AG08396 (cell line): ENCODE measurements around the gene TMEM106A.
"Not testable (repeated sequence)": the region's sequence is repeated elsewhere in the genome, so short reads cannot be mapped to it uniquely, and the experiment has no call there.

Experiments used
- DNase-seq: peaks from one replicate; pipeline ENCODE4 v3.0.0; 2012; ENCODE audit warnings: low spot score, mixed read lengths

TMEM106A gene

GRCh38 chr17:43215341-43215740, 3.7 kb downstream of the TMEM106A start:
- DNase-seq: no peak

- DNase-seq: no peak
Observed at GRCh38 chr17:43216369-43216761, 4.7 kb downstream of the TMEM106A start.

GRCh38 chr17:43216762-43217613, 5.3 kb downstream of the TMEM106A start:
- DNase-seq: no peak

DNA sequence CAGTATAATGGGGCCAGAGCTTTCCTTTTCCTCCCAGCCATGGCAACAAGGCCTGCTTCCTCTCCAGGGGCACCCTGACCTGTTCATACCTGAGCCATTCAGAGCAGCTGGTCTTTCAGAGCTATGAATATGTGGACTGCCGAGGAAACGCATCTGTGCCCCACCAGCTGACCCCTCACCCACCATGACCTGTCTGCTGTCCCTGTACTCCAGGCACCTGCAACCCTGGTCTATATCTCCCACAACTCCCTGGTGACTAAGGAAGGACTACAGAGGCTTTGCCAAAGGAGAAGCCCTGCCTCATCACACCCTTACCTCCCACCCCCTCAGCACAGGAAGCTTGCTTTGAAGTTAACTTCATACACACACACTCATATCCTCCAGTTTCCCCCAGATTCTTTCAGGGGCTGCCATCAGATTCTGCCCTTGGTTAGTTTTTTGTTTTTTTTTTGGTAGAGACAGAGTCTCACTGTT, 6.0 kb downstream of the TMEM106A start:
- no peak for DNase-seq

DNA sequence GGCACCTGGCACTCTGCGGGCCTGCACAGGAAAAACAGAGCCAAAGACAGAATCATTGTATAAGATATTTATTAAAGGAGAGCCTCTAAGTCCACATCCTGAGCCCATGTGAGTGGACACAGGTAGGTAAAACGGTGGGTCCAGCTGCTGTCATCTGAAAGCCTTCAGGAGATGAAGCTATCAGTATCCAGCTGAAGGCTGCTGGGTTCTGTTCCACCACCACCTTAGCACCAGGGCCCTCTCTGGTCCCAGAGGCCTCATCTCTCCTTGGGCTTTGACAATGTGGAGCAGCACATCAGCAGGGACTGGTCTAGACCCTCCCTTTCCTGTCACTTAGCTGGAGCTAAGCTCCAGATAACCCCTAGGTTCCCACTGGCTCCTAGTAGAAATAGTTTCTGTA, 7.3 kb downstream of the TMEM106A start:
- DNase-seq: no peak

DNA sequence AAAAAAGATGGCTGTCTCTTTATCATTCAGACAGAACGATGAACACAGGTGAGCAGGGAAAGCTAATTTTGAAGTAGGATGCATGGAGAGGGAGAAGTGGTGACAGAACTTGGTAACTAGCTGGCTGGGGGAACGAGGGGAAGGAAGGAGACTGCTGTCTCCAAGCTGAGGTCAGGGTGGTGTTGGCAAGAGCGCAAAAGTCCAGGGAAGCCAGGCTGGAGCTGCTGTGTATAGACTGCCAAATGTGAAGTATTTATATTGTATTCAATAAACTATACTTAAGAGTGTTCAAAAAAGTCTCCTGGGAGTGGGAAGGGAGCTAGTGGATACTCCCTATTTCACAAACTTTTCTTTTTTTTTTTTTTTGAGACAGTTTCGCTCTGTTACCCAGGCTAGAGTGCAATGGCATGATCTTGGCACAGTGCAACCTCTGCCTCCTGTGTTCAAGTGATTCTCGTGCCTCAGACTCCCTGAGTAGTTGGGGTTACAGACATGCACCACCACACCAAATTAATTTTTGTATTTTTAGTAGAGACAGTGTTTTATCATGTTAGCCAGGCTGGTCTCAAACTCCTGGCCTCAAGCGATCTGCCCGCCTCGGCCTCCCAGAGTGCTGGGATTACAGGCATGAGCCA, 8.2 kb downstream of the TMEM106A start:
- DNase-seq: no peak

GRCh38 chr17:43220511-43221125, 8.9 kb downstream of the TMEM106A start:
- DNase-seq: no peak

- no peak for DNase-seq
Observed at GRCh38 chr17:43224146-43224705, 12.6 kb downstream of the TMEM106A start.

DNA sequence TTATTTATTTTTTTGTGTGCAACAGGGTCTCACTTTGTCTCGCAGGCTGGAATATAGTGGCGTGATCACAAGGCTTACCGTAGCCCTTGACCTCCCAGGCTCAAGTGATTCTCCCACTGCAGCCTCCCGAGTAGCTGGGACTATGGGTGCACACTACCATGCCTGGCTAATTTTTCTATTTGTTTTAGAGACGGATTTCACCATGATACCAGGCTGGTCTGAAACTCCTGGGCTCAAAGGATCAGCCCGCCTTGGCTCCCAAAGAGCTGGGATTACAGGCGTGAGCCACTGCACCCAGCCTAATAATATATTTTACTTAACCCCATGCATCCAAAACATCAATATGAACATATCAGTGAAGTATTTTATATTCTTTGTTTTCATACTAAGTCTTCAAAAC, 14.7 kb downstream of the TMEM106A start:
- DNase-seq: no peak

GRCh38 chr17:43228020-43228782, 16.5 kb downstream of the TMEM106A start, which contains the start of gene CCDC200:
Gene CCDC200 (minus strand): TSS chr17:43228623. CDS start chr17:43228554, 69 bp downstream.
- DNase-seq: not testable (repeated sequence)

- DNase-seq: not testable (repeated sequence)
Observed at GRCh38 chr17:43231205-43232020, 19.7 kb downstream of the TMEM106A start.

DNA sequence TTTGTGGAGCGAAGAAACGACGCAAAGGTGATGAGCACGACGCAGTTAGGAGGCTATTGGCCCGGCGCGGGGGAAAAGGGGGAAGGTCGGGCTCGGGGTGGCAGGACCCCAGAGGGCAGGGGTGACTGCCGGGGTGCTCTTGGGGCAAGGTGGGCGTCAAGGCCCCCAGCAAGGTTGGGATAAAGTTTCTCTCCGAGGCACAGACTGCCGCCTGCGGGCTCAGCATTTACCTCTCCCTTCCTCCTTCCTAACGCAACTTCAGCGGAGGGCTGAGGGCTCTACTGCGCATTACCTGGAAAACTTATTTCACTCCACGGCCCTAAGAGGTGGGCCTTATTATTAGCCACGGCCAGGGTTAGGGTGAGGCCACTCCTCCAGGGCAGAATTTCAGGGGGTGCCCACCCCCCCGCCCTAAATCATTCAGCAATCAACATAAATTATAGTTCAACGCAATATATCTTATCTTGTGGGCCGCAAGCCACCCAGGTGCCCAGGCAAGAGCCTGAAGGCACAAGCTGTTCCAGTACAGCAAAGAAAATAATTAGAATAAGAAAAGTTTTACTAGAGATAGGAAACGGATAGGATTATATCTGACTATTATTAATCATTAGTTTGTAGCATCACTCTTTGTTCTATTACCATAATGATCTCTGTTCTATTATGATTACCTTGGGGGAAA, 20.5 kb downstream of the TMEM106A start:
- not testable (repeated sequence) for DNase-seq

DNA sequence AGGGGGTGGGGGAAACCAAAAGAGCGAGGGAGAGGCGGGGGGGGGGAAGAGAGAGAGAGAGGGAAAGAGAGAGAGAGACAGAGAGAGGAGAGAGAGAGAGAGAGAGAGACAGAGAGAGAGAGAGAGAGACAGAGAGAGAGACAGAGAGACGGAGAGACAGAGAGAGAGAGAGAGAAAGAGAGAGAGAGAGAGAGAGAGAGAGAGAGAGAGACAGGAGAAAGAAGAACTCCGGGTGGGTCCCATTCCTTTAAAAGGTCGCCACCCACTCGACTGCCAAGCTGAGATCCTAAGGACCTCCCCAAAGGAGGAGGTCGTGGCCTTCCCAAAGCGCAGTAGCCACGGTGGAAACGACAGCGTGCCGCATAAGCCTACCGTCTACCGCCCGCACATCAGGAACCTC, 21.6 kb downstream of the TMEM106A start:
- not testable (repeated sequence) for DNase-seq

DNA sequence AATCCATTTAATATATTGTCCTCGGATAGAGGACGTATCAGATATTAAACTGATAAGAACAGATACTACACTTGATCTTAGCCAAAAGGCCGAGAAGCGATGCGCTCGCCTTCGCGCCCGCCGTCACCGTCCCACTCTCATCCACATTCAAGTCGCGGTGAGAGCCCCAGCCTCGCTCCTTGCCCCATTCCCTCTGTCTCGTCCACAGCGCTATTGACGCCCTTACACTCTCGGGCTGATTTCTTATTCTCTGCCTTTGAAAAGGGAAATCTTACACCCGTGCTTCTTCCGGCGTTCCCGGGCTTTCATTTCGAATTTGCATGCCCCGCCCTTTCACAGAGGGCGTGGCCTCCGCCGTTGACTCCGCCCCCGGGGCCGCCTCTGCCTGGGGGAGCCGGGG, 22.2 kb downstream of the TMEM106A start, which contains the start of gene RNU2-1:
TSS of gene RNU2-1 (minus strand) at position 101 of the 400 bp plus-strand sequence.
- DNase-seq: not testable (repeated sequence)

- not testable (repeated sequence) for DNase-seq
Observed at GRCh38 chr17:43239597-43239996, 27.9 kb downstream of the TMEM106A start.

DNA sequence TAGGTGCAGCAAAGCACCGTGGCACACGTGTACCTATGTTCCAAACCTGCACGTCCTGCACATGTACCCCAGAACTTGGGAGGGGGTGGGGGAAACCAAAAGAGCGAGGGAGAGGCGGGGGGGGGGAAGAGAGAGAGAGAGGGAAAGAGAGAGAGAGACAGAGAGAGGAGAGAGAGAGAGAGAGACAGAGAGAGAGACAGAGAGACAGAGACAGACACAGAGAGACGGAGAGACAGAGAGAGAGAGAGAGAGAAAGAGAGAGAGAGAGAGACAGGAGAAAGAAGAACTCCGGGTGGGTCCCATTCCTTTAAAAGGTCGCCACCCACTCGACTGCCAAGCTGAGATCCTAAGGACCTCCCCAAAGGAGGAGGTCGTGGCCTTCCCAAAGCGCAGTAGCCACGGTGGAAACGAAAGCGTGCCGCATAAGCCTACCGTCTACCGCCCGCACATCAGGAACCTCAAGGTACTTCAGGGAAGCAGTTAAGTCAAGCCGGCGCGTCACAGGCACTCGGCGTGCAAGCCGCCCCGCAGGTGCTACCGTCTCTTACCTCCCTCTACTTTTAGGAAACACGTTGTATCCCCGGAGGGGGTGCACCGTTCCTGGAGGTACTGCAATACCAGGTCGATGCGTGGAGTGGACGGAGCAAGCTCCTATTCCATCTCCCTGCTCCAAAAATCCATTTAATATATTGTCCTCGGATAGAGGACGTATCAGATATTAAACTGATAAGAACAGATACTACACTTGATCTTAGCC, 29.1 kb downstream of the TMEM106A start:
- DNase-seq: not testable (repeated sequence)

DNA sequence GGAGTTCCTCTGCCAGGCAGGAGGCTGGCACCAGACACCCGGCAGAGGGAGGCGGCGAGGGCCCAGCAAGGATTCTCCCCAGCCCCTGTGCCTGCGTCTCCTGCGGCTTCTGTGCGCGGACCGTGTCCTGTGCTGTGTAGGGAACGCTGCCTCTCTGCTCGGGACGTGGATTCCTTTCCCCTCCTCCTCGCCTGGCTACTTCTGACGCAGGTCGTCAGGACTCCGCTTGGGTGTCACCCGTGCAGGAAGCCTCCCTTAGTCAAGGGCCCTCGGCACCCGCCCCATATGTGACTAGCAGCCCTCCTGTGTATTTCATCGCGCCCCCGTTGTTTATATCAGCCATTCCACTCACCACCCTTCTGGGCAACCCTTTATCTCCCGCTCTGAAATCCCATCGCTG, 34.8 kb downstream of the TMEM106A start:
- not testable (repeated sequence) for DNase-seq
